ENCODE data around the gene TBCD.

DNA sequence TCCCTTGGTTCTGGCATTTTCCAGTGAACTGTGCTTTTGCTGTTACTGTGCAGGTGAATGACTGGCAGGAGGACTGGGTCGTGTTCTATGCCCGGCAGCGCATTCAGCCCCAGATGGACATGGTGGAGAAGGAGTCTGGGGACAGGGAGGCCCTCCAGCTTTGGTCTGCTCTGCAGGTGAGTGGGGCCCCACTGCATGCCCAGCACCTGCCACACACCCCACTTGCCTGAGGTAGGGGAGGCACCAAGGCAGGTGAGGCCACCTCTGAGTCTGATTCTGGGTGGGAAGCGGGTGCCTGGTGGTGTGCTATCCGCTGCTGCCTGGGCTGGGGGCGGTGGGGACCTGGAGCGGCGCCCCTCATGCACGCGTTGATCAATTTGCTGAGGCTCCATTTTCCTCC, 25.4 kb upstream of the TBCD start:
- TF ChIP-seq, protein P1, sequence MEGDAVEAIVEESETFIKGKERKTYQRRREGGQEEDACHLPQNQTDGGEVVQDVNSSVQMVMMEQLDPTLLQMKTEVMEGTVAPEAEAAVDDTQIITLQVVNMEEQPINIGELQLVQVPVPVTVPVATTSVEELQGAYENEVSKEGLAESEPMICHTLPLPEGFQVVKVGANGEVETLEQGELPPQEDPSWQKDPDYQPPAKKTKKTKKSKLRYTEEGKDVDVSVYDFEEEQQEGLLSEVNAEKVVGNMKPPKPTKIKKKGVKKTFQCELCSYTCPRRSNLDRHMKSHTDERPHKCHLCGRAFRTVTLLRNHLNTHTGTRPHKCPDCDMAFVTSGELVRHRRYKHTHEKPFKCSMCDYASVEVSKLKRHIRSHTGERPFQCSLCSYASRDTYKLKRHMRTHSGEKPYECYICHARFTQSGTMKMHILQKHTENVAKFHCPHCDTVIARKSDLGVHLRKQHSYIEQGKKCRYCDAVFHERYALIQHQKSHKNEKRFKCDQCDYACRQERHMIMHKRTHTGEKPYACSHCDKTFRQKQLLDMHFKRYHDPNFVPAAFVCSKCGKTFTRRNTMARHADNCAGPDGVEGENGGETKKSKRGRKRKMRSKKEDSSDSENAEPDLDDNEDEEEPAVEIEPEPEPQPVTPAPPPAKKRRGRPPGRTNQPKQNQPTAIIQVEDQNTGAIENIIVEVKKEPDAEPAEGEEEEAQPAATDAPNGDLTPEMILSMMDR (IDR thresholded peaks at IDR 0.05), result no peak
- TF ChIP-seq ZFX (IDR thresholded peaks at IDR 0.05; ENCODE audit: borderline replicate concordance), result no peak

Measured in 22Rv1 (cell line).